Stimulated activated CD8-positive, alpha-beta memory T cell treated with anti-CD3 and anti-CD28 coated beads, Interleukin-7, amount 100 ng/mL, for 4 hours (primary cell): ENCODE data around the gene FLT3LG.
A peak's percentile ranks its signal among the peaks of the same experiment; 100 is the strongest.

ENCODE experiments used
- DNase-seq, 2 donors: peaks; one replicate each; pipeline ENCODE4 v3.0.0-alpha.2; 2020; ENCODE audit warnings: low read depth in 2 of 2

The FLT3LG gene

DNA sequence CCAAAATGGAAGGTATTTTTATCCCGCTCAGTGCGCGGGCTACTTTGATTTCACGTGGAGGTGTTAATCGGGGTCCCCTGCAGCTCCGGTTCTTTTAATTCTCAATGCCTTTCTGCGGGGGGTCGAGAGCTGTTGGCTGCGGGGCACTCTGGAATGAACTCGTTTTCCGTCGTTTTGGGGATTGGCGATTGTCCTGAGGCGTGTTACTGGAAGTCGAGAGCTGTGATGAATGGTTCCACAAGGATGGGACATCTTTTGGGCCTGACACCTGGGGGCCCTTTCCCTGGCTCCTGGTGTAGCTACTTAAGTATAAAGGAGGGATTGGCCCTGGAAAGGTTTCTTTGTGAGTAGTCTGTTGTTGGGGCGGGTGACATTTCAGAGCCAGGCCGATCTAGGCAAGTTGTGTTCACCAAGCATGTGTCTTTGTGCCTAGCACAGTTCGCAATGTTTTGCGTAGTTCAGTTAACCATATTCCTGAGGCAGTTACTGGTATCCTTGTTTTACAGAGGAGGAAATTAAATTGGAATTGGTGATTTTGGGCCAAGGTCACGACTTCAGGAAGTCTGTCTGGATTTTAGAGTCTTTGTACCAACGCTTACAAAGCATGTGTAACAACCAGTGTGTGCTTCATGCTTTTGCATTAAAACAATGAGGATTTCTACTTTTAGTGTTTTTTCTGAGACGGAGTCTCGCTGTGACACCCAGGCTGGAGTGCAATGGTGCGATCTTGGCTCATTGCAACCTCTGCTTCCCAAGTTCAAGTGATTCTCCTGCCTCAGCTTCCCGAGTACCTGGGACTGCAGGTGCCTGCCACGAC lies 14.2 kb downstream of the FLT3LG start:
- DNase-seq = no peak

DNA sequence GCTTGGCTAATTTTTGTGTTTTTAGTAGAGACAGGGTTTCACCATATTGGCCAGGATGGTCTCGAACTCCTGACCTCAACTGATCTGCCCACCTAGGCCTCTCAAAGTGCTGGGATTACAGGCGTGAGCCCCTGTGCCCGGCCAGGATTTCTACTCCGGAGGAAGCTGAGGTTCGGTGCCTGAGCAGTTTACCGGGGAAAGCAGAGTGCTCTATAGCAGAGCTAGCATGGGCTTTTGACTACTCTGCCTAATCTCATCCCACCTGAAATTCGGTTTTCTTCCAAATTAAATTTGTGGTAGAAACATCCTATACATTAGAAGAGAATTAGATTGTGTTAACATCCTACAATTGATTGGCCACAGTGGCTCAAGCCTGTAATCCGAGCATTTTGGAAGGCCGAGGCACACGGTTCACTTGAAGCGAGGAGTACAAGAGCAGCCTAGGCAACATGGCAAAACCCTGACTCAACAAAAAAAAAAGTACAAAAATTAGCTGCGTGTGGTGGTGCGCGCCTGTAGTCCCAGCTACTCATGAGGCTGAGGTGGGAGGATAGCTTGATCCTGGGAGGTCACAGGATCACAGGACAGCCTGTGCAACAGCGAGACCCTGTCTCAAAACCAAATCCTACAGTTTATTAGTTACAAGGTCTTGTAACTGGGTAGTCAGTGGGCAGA lies 15.0 kb downstream of the FLT3LG start:
- no peak for DNase-seq

DNA sequence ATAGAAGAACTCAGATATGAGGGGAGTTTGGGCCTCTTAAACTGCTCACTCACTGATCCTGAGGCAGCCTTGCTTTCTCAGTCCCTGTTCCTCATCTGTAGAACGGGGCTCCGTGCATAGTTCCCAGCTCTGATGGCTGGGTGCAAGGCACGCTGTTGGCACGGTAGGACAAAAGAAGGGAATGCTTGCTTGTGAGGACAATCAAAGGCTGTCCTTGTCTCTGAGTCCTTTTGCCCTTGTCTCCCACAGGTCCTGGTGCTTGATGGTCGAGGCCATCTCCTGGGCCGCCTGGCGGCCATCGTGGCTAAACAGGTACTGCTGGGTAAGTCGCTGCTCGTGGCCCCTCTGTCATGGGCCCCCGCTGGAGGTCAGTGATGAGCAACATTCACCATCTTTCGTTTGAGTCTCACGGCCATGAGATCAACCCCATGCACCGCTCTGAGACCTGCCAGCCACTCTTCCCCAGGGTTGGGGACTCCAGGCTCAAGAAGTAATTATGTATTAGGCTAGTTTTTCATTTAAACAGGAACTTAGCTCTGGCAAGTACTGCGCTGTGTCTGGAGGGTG lies 15.7 kb downstream of the FLT3LG start:
- no peak for DNase-seq

DNA sequence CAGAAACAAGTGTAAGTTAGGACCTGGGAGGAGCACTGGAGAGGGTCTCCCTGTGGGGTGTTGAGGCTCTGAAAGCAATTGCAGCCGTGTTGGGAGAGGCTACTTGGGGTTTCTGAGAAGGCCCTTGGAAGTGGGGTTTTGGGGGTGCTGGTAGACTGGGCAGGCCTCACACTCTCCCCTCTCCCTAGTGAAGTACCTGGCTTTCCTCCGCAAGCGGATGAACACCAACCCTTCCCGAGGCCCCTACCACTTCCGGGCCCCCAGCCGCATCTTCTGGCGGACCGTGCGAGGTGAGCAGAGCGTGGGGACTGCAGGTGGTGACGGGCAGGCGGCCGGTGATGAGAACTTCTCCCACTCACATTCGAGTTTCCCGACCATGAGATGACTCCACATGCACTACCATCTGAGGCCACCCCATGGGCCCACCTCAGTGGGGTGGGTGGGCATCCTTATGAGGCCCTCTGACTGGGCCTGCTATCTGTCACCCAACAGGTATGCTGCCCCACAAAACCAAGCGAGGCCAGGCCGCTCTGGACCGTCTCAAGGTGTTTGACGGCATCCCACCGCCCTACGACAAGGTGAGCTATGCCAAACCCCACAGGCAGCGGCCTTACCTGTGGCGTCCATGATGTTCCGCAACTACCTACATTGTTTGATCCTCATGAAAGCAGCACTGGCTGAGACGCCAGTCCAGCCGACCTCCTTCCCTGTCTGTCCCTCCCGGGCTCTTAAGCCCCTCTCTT lies 16.4 kb downstream of the FLT3LG start:
- no peak for DNase-seq

DNA sequence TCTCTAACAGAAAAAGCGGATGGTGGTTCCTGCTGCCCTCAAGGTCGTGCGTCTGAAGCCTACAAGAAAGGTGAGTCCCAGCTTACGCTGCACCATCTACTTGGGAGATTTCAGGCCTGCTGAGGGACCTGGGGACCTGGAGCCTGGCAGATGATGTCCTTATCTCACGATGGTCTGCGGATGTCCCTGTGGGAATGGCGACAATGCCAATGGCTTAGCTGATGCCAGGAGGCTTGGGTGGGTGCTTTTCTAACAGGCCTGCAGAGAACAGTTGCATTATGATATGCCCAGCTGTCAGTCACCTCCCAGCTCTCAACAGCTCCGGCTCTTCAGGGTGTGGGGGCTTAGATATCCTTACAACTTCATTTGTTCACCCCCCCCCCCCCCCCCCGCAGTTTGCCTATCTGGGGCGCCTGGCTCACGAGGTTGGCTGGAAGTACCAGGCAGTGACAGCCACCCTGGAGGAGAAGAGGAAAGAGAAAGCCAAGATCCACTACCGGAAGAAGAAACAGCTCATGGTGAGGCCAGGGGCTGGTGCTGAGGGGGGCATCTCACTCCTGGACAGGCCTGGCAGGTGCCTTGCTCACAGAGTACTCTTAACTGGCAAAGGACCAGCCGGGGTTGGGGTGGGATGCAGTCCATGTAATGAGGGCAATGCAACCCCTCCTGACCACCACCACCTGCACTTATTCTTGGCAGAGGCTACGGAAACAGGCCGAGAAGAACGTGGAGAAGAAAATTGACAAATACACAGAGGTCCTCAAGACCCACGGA lies 17.2 kb downstream of the FLT3LG start:
- no peak for DNase-seq

DNA sequence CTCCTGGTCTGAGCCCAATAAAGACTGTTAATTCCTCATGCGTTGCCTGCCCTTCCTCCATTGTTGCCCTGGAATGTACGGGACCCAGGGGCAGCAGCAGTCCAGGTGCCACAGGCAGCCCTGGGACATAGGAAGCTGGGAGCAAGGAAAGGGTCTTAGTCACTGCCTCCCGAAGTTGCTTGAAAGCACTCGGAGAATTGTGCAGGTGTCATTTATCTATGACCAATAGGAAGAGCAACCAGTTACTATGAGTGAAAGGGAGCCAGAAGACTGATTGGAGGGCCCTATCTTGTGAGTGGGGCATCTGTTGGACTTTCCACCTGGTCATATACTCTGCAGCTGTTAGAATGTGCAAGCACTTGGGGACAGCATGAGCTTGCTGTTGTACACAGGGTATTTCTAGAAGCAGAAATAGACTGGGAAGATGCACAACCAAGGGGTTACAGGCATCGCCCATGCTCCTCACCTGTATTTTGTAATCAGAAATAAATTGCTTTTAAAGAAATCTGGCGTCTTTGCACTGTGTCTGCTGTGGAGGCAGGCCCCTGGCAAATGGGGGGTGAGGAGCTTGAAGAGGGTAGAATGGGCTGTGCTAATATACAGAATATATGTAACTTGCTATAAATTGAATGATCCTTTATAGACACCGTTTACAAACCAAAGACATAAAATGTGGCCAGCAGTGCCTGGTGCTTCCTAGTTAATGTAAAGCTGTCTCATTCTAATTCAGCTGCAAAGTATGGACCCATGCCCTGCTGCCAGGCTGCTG lies 18.0 kb downstream of the FLT3LG start:
- no peak for DNase-seq

DNA sequence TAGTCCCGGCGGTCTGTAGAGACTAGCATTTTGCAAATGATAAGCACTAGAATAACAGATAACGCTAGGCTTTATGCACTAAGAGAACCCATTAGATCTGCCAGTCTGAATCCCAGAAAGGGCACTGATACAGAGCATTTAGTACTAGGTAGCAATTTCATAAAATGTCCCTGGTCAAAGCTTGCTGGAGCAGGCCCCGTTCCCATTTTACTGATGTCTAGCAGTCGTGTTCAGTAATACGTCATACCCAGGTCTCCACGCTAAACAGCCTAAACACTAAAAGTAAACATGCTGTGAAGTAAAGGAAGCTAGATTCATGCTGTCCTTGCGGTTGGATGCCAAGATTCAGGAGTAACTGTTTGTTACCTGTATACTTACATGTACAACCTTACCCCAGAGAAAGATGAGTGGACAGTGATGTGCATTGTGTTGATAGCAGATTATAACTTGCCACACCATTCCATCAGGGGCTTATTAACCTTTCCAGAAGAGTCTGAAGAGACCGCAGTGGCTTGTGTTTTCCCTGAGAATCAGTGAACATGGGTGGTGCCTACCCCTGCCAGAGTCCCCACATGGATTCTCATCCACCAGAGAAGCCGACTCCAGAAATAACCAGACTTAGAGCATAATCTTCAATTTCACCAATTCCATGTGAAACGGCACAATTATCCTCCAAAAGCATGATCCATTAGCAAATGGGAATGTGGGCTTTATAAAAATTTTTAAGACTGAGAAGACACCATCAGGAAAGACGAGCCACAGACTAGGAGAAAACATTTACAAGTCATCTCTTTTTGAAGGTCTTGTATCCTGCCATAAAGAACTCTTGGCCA lies 18.8 kb downstream of the FLT3LG start:
- DNase-seq = no peak

DNA sequence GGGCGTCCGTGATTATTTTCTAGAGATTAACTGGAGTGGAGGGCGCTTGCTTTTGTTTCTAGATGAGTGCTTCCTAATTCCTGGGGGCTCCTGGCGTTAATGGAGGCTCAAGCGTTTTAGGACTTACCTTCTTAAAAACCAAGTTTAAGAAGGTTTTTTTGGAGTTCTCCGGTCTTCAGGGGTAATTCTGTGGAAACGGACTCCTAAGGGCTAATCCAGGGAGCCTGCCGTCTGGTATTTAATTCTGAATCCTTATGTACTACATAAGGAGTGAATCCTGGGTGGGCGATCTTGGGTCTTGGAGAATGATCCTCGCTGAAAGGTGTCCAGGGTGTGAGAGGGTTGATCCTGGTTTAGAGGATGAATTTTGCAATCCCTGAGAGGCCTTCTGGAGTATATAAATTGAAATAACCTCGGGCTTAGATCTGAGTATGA lies 22.6 kb downstream of the FLT3LG start:
- no peak for DNase-seq

DNA sequence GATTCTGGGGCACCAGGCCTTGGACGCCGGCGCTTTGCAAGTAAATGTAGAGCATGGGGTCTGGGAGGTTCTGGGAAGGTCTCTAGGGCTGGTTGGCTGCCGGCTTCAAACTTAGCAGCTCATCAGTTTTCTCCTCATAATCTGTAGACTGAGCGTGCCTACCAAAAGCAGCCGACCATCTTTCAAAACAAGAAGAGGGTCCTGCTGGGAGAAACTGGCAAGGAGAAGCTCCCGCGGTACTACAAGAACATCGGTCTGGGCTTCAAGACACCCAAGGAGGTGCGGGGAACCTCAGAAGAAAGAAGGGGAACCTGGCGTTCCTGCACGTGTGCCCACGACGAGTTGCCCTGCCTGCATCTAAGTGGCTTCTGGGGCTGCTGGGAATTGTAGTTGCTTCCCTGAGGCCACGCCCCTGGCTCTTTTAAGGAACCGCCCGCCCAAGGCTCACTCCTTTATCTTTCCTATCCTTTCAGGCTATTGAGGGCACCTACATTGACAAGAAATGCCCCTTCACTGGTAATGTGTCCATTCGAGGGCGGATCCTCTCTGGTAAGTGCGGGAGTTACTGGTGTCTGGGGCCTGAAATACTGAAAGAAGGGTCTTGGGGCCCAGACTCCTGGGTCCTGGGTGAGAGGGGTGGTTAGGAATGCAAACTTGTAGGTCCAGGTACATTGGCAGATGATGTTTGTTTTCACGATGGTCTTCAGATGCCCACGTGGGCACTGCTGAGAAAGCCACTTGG lies 23.2 kb downstream of the FLT3LG start:
- DNase-seq = peak; percentile 58 to 59

DNA sequence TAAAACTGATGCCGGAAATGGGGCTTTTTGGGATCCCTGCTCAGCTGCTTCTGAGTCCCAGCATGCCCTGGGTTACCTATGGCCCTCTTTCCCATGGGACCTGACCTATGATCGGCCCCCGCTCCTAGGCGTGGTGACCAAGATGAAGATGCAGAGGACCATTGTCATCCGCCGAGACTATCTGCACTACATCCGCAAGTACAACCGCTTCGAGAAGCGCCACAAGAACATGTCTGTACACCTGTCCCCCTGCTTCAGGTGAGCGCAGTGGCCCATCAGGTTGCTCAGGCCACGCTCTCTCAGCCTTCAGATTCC lies 23.7 kb downstream of the FLT3LG start:
- no peak for DNase-seq

DNA sequence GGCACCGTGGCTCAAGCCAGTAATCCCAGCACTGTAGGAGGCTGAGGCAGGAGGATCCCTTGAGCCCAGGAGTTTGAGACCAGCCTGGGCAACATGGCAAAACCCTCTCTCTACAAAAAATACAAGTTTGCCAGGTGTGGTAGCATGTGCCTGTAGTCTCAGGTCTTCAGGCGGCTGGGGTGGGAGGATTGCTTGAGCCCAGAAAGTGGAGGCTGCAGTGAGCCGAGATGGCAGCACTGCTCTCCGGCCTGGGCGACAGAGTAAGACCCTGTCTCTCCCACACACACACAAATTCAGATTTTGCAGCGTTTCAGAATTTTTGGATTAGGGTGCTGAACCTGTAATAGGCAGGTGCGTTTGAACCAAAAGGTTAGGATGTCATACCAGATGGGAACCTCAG lies 24.5 kb downstream of the FLT3LG start:
- DNase-seq = no peak

DNA sequence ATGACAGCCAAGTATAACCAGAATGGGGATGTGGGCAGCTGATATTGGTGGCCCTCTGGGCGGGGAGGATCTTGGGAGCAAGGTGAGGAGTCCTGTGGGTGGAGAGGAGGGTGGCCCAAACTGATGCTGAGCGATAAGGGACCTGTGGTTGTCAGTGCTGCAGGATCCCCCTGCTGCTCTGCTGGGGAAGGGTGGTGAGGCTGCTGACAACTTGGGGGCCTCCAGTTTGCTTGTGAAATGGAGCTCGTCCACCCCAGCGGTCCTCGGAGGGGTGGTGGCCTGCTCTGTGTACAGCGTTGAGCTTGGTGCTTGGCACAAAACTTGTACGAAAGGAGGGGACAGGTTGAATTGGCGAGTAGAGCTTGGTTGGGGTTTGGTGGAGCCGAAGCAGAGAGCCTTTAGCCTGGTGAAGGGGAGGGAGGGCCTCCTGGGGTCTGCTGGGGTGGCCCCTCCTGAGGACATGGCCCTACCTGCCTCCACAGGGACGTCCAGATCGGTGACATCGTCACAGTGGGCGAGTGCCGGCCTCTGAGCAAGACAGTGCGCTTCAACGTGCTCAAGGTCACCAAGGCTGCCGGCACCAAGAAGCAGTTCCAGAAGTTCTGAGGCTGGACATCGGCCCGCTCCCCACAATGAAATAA lies 25.1 kb downstream of the FLT3LG start:
- no peak for DNase-seq

DNA sequence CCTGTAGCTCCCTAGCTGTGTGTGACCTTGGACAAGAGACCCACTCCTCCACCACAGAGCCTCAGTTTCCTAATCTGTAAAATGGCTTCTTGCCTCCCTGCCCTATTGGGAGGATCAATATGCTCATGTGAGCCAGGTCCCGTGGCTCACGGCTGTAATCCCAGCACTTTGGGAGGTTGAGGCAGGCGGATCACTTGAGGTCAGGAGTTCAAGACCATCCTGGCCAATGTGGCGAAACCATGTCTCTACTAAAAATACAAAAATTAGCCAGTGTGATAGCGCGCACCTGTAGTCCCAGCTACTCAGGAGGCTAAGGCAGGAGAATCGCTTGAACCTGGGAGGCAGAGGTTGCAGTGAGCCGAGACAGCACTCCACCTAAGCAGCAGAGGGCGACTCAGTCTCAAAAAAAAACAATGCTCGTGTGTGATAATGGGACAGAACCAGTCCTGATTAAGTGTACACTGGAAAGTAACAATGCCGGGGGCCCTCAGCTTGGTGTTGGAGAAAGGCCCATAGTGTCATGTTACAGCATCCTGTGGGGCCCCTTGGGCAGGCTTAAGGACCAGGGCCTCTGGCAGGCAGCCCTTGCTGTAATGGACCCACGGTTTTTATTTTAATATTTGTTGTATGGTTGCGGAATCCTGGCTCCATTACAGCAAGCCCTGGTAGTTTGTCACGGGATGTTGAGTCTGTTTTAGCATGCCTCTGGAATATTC lies 29.0 kb downstream of the FLT3LG start:
- no peak for DNase-seq

DNA sequence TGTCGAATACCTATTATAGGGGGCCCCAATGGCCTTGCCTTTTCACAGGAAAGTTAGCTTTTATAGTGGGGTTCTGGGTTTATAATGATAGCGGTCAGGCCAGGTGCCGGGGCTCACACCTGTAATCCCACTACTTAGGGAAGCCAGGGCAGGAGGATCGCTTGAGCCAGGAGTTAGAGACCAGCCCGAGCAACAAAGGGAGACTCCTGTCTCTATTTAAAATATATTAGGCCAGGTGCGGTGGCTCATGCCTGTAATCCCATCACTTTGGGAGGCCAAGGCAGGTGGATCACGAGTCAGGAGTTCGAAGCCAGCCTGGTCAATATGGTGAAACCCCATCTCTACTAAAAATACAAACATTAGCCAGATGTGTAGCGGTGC lies 29.6 kb downstream of the FLT3LG start:
- DNase-seq = no peak

DNA sequence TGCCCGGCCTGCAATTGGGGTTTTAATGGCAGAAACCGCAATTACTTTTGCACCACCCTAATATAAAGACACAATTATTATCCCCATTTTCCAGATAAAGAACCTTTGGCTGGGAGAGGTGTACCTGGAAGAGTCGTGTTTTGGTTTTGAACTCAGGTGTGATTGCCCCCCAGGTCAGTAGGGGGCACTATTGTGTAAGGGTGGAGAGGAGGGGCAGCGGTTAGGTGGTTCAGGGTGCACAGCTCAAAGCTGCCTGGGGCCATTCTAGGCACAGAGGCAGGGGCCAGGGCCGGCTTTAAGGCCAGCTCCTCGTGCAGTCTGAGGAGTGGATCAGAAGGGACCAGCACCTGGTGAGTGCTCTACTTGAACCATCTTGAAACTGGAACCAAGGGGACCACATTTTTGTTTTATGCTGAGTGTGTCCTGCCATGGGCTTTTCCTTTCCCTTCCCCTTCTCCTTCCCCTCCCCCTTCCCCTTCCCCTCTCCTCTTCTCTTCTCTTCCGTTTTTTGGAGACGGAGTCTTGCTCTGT lies 32.6 kb downstream of the FLT3LG start:
- no peak for DNase-seq

DNA sequence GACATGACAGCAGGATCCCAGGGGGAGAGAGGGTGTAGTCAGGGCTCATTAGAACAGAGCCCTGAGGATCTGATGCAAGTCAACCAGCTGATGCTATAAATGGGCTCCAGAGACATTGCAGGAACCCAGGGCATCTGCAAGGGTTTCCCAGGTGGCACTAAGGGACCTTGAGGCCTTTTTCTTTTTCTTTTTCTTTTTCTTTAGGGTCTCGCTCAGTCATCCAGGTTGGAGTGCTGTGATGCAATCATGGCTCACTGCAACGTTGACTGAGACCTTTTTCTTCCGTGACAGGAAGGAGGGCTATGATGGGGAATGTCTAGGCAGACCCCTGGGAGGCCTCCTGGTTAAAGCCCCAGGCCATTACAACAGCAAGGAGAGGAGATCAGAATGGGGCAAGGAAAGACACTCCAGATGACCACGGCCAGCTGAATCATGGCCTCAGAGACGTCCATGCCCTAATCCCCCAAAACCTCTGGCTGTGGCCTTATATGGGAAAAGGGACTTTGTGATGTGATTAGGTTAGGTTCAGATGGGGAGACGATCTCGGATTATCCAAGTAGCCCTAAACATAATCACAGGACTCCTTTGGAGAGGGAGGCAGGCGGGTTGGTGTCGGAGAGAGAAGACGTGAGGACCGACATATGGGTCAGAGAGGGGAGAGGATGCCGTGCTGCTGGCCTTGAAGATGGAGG lies 33.9 kb downstream of the FLT3LG start:
- no peak for DNase-seq

DNA sequence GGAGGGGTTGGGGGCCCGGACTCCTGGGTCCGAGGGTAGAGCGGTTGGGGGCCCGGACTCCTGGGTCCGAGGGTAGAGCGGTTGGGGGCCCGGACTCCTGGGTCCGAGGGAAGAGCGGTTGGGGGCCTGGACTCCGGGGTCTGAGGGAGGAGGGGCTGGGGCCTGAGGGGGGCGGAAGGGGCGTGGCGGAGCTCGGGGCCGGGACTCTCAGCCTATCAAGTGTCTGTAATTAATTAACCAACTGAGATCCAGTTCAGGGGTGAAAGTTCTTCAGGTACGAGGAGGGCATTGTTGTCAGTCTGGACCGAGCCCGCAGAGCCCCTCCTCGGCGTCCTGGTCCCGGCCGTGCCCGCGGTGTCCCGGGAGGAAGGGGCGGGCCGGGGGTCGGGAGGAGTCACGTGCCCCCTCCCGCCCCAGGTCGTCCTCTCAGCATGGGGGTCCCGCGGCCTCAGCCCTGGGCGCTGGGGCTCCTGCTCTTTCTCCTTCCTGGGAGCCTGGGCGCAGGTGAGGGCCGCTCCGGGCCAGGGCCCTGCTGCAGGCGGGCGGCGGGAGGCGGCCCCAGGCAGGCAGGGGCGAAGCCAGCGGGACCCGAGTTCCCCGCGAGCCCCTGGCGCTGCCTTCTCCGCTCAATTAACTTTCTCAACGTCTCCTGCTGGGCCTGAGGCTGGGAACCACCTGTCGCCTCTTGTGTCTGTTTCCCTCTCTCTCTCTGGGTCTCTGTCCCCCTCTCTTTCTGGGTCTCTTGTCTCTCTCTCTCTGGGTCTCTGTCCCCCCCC lies 39.1 kb downstream of the FLT3LG start:
- no peak for DNase-seq
